Erythroblast (primary cell): ENCODE results near the gene KDM4C.

ENCODE experiments used
- GATA1 ChIP-seq: IDR thresholded peaks from 2 replicates; pipeline ENCODE4 v1.6.1; 2011; ENCODE audit warnings: low read depth, mild to moderate bottlenecking, control low read depth, low read length, moderate library complexity
- POLR2A ChIP-seq: IDR thresholded peaks from 2 replicates; pipeline ENCODE4 v1.6.1; 2011; ENCODE audit warnings: mild to moderate bottlenecking, low read length

DNA sequence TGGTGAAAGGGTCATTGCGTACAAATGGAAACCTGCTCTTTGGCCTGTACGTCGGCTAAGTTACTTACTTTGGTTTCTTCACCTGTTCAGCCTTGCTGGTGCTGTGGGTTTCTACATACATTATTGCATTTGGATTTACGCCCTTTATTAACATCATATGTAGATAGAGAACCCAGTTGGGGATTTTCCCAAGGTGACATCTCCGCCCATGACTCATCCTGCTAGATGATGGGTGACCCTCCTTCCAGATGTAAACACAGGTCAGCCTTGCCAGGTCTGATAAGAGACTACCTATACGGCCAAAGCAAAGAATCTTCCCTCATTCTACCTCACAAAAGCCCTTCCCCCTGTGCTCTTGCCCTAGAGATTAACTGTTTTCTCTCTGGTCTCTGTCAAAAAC lies 360.9 kb downstream of the KDM4C start:
- TF ChIP-seq POLR2A = no peak
- no peak for TF ChIP-seq GATA1
